Measurements from ENCODE around the gene SCG2. TPM values are rescaled to one million over a fixed set of nuclear protein-coding genes. Genes with fewer than 3 reads are reported as not detected.

Gene SCG2
- total and polyA plus RNA-seq, 10 donors: 0.13 to 0.39 (median 0.17) TPM; not detected in 5

DNA sequence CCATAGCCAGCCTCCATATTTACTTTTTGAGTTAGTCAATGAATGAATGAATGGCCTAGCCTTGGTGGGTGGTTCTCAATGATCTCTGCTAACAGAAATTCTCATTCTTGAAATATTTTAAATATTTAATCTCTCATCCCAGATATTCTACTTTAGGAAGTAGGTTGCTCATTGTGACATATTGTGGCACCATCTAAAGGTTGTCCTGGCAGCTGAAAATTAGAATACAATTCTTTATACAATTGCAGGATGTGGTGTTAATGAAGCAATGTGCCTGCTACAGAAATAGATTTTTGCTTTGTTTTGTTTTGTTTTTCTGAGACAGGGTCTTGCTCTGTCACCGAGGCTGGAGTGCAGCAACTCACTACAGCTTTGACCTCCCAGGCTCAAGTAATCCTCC lies 35.8 kb downstream of the SCG2 start:
- H3K36me3 ChIP-seq: no peaks in the 10 kb centered on the region
- H3K9me3 ChIP-seq: no peaks in the 10 kb centered on the region
- WGBS, 5 donors: 19 to 44% (median 36%) methylated on average over 1 of the region's 1 CpG
- H3K4me1 ChIP-seq: no peaks in the 10 kb centered on the region
- H3K4me3 ChIP-seq: no peak overlapping the region
- H3K27ac ChIP-seq: no peak overlapping the region
- intact Hi-C loops (cut with DNase I; ENCODE audit: low total_unique reads): no loop called here
- DNase-seq: no peak
- H3K27me3 ChIP-seq (replicated peaks in 1 of 7): peaks cover 0 to 3% (median 0%) of the 10 kb centered on the region in 7 donors
- no peak for TF ChIP-seq POLR2A (IDR thresholded peaks at IDR 0.05)
- TF ChIP-seq, protein P1, sequence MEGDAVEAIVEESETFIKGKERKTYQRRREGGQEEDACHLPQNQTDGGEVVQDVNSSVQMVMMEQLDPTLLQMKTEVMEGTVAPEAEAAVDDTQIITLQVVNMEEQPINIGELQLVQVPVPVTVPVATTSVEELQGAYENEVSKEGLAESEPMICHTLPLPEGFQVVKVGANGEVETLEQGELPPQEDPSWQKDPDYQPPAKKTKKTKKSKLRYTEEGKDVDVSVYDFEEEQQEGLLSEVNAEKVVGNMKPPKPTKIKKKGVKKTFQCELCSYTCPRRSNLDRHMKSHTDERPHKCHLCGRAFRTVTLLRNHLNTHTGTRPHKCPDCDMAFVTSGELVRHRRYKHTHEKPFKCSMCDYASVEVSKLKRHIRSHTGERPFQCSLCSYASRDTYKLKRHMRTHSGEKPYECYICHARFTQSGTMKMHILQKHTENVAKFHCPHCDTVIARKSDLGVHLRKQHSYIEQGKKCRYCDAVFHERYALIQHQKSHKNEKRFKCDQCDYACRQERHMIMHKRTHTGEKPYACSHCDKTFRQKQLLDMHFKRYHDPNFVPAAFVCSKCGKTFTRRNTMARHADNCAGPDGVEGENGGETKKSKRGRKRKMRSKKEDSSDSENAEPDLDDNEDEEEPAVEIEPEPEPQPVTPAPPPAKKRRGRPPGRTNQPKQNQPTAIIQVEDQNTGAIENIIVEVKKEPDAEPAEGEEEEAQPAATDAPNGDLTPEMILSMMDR (IDR thresholded peaks at IDR 0.05 in 8 of 11, conservative IDR thresholded peaks at IDR 0.05 in 3 of 11): no peak
- TF ChIP-seq POLR2AphosphoS5 (IDR thresholded peaks at IDR 0.05): no peak

DNA sequence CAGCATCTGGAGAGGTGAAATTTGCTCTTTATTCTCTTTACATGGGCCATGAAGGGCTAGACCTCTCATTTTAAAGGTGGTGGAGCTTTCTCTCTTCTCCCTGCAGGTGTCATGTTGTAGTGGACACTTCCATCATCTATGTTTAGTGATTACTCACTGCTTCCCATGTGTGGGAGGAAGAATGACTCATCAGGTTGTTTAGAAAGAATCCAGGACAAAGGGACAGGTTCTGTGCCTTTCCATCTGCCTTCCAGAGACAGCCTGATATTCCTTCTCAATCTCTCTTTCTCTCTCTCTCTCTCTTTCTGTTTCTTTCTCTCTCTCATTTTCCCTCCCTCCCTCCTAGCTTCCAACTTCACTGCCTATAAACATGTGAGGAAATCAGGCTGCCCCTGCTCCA lies 38.7 kb downstream of the SCG2 start:
- Histone ChIP-seq H3K27me3 (replicated peaks in 1 of 7) (peaks cover 0 to 3% (median 0%) of the 10 kb centered on the region in 7 donors), H3K27ac (no peak overlapping the region), H3K4me3 (no peak overlapping the region), H3K9me3 (no peaks in the 10 kb centered on the region), H3K4me1 (no peaks in the 10 kb centered on the region), H3K36me3 (no peaks in the 10 kb centered on the region)
- DNase-seq: no peak
- intact Hi-C loops (cut with DNase I; ENCODE audit: low total_unique reads): no loop called here
- TF ChIP-seq POLR2AphosphoS5 (IDR thresholded peaks at IDR 0.05) (no peak), POLR2A (IDR thresholded peaks at IDR 0.05) (no peak)
- TF ChIP-seq, protein P1 (IDR thresholded peaks at IDR 0.05 in 8 of 11, conservative IDR thresholded peaks at IDR 0.05 in 3 of 11): no peak

DNA sequence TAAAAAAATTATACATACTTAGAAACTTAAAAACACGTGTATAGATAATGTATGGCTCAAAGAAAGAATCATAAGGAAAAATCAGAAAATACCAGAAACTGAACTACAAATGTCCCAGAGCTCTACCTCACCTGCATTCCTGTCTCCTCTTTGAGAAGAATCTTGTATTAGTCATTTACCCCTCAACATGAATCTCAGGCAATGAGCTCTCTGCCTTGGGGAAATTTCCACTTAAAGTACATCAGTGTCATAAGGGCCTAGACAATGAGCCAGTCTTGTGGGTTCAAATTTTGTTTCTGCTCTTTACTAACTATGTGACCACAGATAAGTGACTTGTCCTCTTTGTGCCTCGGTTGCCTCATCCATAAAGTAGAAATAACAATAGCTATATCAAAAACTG lies 40.1 kb downstream of the SCG2 start:
- 75 to 89% (median 81%) methylated on average over 2 of the region's 2 CpGs for WGBS, 5 donors
- Histone ChIP-seq H3K36me3 (no peaks in the 10 kb centered on the region), H3K4me1 (no peaks in the 10 kb centered on the region), H3K4me3 (no peak overlapping the region), H3K27me3 (replicated peaks in 1 of 7) (peaks cover 0 to 3% (median 0%) of the 10 kb centered on the region in 7 donors), H3K27ac (no peak overlapping the region), H3K9me3 (no peaks in the 10 kb centered on the region)
- no peak for DNase-seq
- TF ChIP-seq POLR2AphosphoS5 (IDR thresholded peaks at IDR 0.05) (no peak), POLR2A (IDR thresholded peaks at IDR 0.05) (no peak)
- TF ChIP-seq, protein P1 (IDR thresholded peaks at IDR 0.05 in 8 of 11, conservative IDR thresholded peaks at IDR 0.05 in 3 of 11): no peak
- intact Hi-C loops (cut with DNase I; ENCODE audit: low total_unique reads): no loop called here

DNA sequence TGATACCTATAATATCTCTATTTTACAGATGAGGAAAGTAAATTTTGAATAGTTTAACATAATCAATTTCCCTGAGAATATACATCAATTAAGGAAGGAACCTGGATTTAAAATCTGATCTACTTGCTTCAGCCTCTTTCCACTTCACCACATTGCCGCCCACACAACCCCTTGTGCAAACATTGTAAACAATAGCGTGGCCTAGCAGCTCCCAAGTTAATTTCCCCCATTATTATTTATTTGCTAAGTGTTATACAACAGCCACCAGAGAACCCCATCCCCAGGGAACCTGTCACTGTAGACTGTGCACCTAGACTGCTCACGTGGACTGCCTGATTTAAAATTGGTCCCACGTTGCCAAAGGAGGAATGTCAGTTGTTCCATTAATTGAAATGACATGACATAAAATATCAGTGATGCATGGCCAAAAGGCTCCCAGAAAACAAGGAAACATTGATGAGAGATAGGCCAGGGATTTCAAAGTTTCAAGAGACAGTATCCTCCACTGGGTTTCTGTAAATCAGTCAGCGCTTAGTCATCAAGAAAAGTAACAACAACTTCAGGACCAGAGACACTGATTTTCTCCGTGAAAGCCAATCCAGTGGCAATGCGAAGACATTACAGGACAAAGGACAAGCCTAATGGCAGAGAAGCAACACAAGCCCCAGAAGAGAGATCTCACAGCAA lies 41.3 kb downstream of the SCG2 start:
- Histone ChIP-seq H3K27ac (no peak overlapping the region), H3K36me3 (no peaks in the 10 kb centered on the region), H3K27me3 (replicated peaks in 1 of 7) (peaks cover 0 to 12% (median 0%) of the 10 kb centered on the region in 7 donors), H3K4me1 (no peaks in the 10 kb centered on the region), H3K4me3 (no peak overlapping the region), H3K9me3 (no peaks in the 10 kb centered on the region)
- intact Hi-C loops (cut with DNase I; ENCODE audit: low total_unique reads): no loop called here
- no peak for TF ChIP-seq POLR2AphosphoS5 (IDR thresholded peaks at IDR 0.05)
- TF ChIP-seq POLR2A (IDR thresholded peaks at IDR 0.05): no peak
- TF ChIP-seq, protein P1 (IDR thresholded peaks at IDR 0.05 in 8 of 11, conservative IDR thresholded peaks at IDR 0.05 in 3 of 11): no peak
- DNase-seq: no peak
- WGBS, 5 donors: 80 to 85% (median 82%) methylated on average over 7 of the region's 7 CpGs

Data from spleen (tissue), 11 donors.